HEK293 (cell line): ENCODE results near the gene NUMA1.

Experiments used
- CTCF ChIP-seq: fragments of 450-650 bp; formaldehyde crosslinking; IDR thresholded peaks from 2 replicates; pipeline ENCODE4 v1.5.1; 2016; ENCODE audit warnings: missing biosample characterization, missing genetic modification characterization
- HOXC10 ChIP-seq: sonication (generic); formaldehyde crosslinking; IDR thresholded peaks from 2 replicates; pipeline ENCODE4 v1.8.1; 2023; ENCODE audit warnings: mild to moderate bottlenecking, missing genetic modification reagents
- TCF7L2 ChIP-seq: IDR thresholded peaks from 2 replicates; pipeline ENCODE4 v1.6.1; 2011; ENCODE audit warnings: low read depth, mild to moderate bottlenecking, inconsistent platforms, low read length, moderate library complexity, borderline replicate concordance
- ZIC2 ChIP-seq: fragments of 450-650 bp; formaldehyde crosslinking; IDR thresholded peaks from 2 replicates; pipeline ENCODE4 v1.5.1; 2016; ENCODE audit warnings: missing biosample characterization, missing genetic modification characterization
- ZNF639 ChIP-seq: fragments of 450-650 bp; formaldehyde crosslinking; IDR thresholded peaks from 2 replicates; pipeline ENCODE4 v1.5.1; 2016; ENCODE audit warnings: missing biosample characterization, missing genetic modification characterization

- no peak for TF ChIP-seq TCF7L2
- no peak for TF ChIP-seq ZNF639 (tag by site-specific recombination)
- no peak for TF ChIP-seq HOXC10 (CRISPR knock-in tag)
- no peak for TF ChIP-seq CTCF (tag by site-specific recombination)
- TF ChIP-seq ZIC2 (tag by site-specific recombination): no peak
Measured at GRCh38 chr11:72122607-72123006, 42.3 kb upstream of the NUMA1 start.
